K562 (cell line): ENCODE data around the gene DPAGT1. TPM values are rescaled to one million over a fixed set of nuclear protein-coding genes. Genes with fewer than 3 reads are reported as not detected.

Source experiments
- ATAC-seq: fragments of 200-7000 bp; cut with Tn5 transposase; 3 replicates; pipeline ENCODE4 v1.9.1; 2020; ENCODE audit warnings: moderate library complexity
- BruUV-seq: library from RNA; stranded (reverse); fragments of 400-500 nt; replicated peaks from 2 replicates; lab custom pipeline; 2021; lab: Mats Ljungman, UMichigan
- CTCF ChIA-PET: fragments of 300-600 bp; formaldehyde crosslinking; extraction: SDS; loops from one replicate; lab custom pipeline; 2021; ENCODE audit warnings: low intra/inter-chr PET ratio; lab: Yijun Ruan, JAX
- POLR2A ChIA-PET: fragments of 300-600, 350-650 bp; sonication (Branson Sonifier 250); formaldehyde crosslinking; extraction: SDS; loops from one replicate; lab custom pipeline; 2021; ENCODE audit warnings: antibody characterized with exemption, inconsistent platforms; lab: Yijun Ruan, JAX
- DNase-seq, 4 experiments: peaks; one replicate each; pipeline versions ENCODE4 v3.0.0 to v3.0.0-alpha.2; 2011 to 2018; ENCODE audit warnings: low spot score in 3 of 4, mixed read lengths in 3 of 4; ENCODE audit errors: extremely low read depth in 1 of 4
- FAIRE-seq: peaks from 2 replicates; lab custom pipeline; 2011; peaks lifted over from hg19 to GRCh38; lab: Jason Lieb, UNC
- H2AFZ ChIP-seq: 2 replicates; pipeline ENCODE4 v1.6.0; 2011; ENCODE audit warnings: low read depth, low read length, control low read depth, inconsistent platforms
- H3K27ac ChIP-seq: fragments of 200-600 bp; 3 replicates; pipeline ENCODE4 v1.8.0; 2011; ENCODE audit warnings: low read depth, mild to moderate bottlenecking, control low read depth, inconsistent platforms, low read length, moderate library complexity, mixed read lengths; ENCODE audit errors: extremely low read depth
- H3K27me3 ChIP-seq, 2 experiments: fragments of 300-600 bp in 1 of 2; 2 replicates in 1 of 2; 3 replicates in 1 of 2; pipeline versions ENCODE4 v1.6.0 to v1.8.0; 2011; ENCODE audit warnings: inconsistent platforms in 2 of 2, low read length in 2 of 2, mild to moderate bottlenecking in 1 of 2, mixed read lengths in 1 of 2, moderate library complexity in 1 of 2; ENCODE audit not compliant: control insufficient read depth in 2 of 2, insufficient read depth in 2 of 2
- H3K36me3 ChIP-seq: fragments of 300-600 bp; 3 replicates; pipeline ENCODE4 v1.8.0; 2011; ENCODE audit warnings: mild to moderate bottlenecking, low read length, inconsistent platforms; ENCODE audit not compliant: control insufficient read depth, insufficient read depth
- H3K4me1 ChIP-seq, 2 experiments: fragments of 200-600 bp in 1 of 2; replicated peaks in 1 of 2; 2 replicates in 1 of 2; 3 replicates in 1 of 2; pipeline versions ENCODE4 v1.5.1 to v1.8.0; 2011; ENCODE audit warnings: inconsistent platforms in 2 of 2, low read length in 2 of 2, mild to moderate bottlenecking in 1 of 2, mixed read lengths in 1 of 2, moderate library complexity in 1 of 2; ENCODE audit not compliant: control insufficient read depth in 2 of 2, insufficient read depth in 2 of 2
- H3K4me2 ChIP-seq: 2 replicates; pipeline ENCODE4 v1.6.1; 2011; ENCODE audit warnings: low read length, control low read depth, inconsistent platforms, mixed read lengths; ENCODE audit not compliant: insufficient read depth
- H3K4me3 ChIP-seq: fragments of 200-600 bp; sonication (generic), shearing (Covaris generic); 2 replicates; pipeline ENCODE4 v1.5.1; 2016; ENCODE audit warnings: control low read depth, inconsistent platforms
- H3K79me2 ChIP-seq: fragments of 200-600 bp; 3 replicates; pipeline ENCODE4 v1.8.0; 2011; ENCODE audit warnings: low read length, inconsistent platforms; ENCODE audit not compliant: control insufficient read depth, insufficient read depth
- H3K9ac ChIP-seq, 2 experiments: 2 replicates each; pipeline versions ENCODE4 v1.6.0 to v1.6.1; 2011; ENCODE audit warnings: low read depth in 2 of 2, low read length in 2 of 2, control low read depth in 1 of 2, inconsistent platforms in 1 of 2, mild to moderate bottlenecking in 1 of 2, mixed read lengths in 1 of 2; ENCODE audit not compliant: insufficient read depth in 1 of 2
- H3K9me1 ChIP-seq: one replicate; pipeline ENCODE4 v1.6.0; 2011; ENCODE audit warnings: inconsistent platforms, mild to moderate bottlenecking, low read length, moderate library complexity; ENCODE audit not compliant: control insufficient read depth, insufficient read depth
- H3K9me3 ChIP-seq: replicated peaks from 2 replicates; pipeline ENCODE4 v1.5.1; 2011; ENCODE audit warnings: low read depth, low read length, inconsistent platforms; ENCODE audit not compliant: control insufficient read depth, insufficient read depth
- H4K20me1 ChIP-seq: replicated peaks from 2 replicates; pipeline ENCODE4 v1.6.1; 2011; ENCODE audit warnings: low read length, inconsistent platforms, mixed read lengths; ENCODE audit not compliant: control insufficient read depth, insufficient read depth
- FOXA3 ChIP-seq, 2 experiments: fragments of 450-650 bp in 1 of 2; sonication (generic) in 1 of 2; formaldehyde crosslinking; IDR thresholded peaks in 1 of 2; conservative IDR thresholded peaks in 1 of 2; 2 replicates each; pipeline versions ENCODE4 v1.4.0 to v1.8.0; 2020 to 2022; ENCODE audit warnings: mild to moderate bottlenecking in 2 of 2, missing genetic modification reagents in 1 of 2
- HOMEZ ChIP-seq: fragments of 250-450 bp; sonication (Bioruptor Pico); IDR thresholded peaks from 2 replicates; pipeline ENCODE4 v1.4.0; 2020; ENCODE audit warnings: mild to moderate bottlenecking, moderate library complexity
- MYNN ChIP-seq, 2 experiments: sonication (generic); formaldehyde crosslinking in 1 of 2; IDR thresholded peaks; 2 replicates each; pipeline versions ENCODE4 v1.5.0 to v1.6.1; 2016 to 2020; ENCODE audit warnings: antibody characterized with exemption in 1 of 2, missing genetic modification reagents in 1 of 2
- NCOA4 ChIP-seq: fragments of 450-650 bp; IDR thresholded peaks from 2 replicates; pipeline ENCODE4 v1.6.1; 2018; ENCODE audit warnings: mild to moderate bottlenecking; ENCODE audit not compliant: partially characterized antibody
- OTX1 ChIP-seq: fragments of 450-650 bp; formaldehyde crosslinking; IDR thresholded peaks from 2 replicates; pipeline ENCODE4 v1.4.0; 2022; ENCODE audit warnings: mild to moderate bottlenecking
- PTBP1 ChIP-seq: fragments of 200-400 bp; formaldehyde crosslinking; IDR thresholded peaks from 2 replicates; pipeline ENCODE4 v1.6.1; 2017; ENCODE audit warnings: low read depth, low read length
- STAT5B ChIP-seq: fragments of 250-450 bp; sonication (Bioruptor Pico); IDR thresholded peaks from 2 replicates; pipeline ENCODE4 v1.8.0; 2021; ENCODE audit warnings: mild to moderate bottlenecking, inconsistent platforms
- TFAP4 ChIP-seq: sonication (generic); formaldehyde crosslinking; IDR thresholded peaks from 2 replicates; pipeline ENCODE4 v1.8.0; 2022; ENCODE audit warnings: missing genetic modification reagents, mild to moderate bottlenecking, moderate library complexity, borderline replicate concordance
- THRA ChIP-seq: fragments of 450-650 bp; IDR thresholded peaks from 2 replicates; pipeline ENCODE4 v1.6.1; 2017; ENCODE audit warnings: mild to moderate bottlenecking, moderate library complexity
- ZBTB8A ChIP-seq: fragments of 450-650 bp; IDR thresholded peaks from 2 replicates; pipeline ENCODE4 v1.6.1; 2018; ENCODE audit warnings: mild to moderate bottlenecking, moderate library complexity; ENCODE audit not compliant: partially characterized antibody
- ZFP36 ChIP-seq: fragments of 150-350 bp; IDR thresholded peaks from 2 replicates; pipeline ENCODE4 v1.6.1; 2018; ENCODE audit warnings: low read length, low read depth; ENCODE audit not compliant: partially characterized antibody
- ZNF436 ChIP-seq: fragments of 250-450, 450-650 bp; sonication (Bioruptor Pico); formaldehyde crosslinking; IDR thresholded peaks from 2 replicates; pipeline ENCODE4 v1.7.0; 2020; ENCODE audit warnings: mild to moderate bottlenecking
- ZNF511 ChIP-seq: sonication (generic); formaldehyde crosslinking; IDR thresholded peaks from 2 replicates; pipeline ENCODE4 v1.8.0; 2022; ENCODE audit warnings: mild to moderate bottlenecking, missing genetic modification reagents
- WGBS: fragments of 100-300 bp; shearing (Covaris generic); methylation state at CpG from one replicate; pipeline ENCODE4 v1.1.6; 2016; ENCODE audit warnings: low coverage, mixed read lengths; ENCODE audit not compliant: insufficient coverage; ENCODE audit errors: missing lambda C conversion rate; 5-methylcytosine and 5-hydroxymethylcytosine counted together
- in situ Hi-C: fragments of 300-500 bp; cut with MboI; formaldehyde crosslinking; loops from 4 replicates; pipeline ENCODE4 v1.15.0; 2018; ENCODE audit warnings: inconsistent platforms, mixed read lengths
- intact Hi-C: fragments of 100-400 bp; cut with micrococcal nuclease; formaldehyde crosslinking; loops from 2 replicates; pipeline ENCODE4 v1.14.2; 2022
- polyA plus RNA-seq, 8 experiments: library from polyadenylated mRNA; depleted of rRNA in 4 of 8; stranded (reverse) in 5 of 8; unstranded in 3 of 8; fragments of >200 nt; fragmentation: Nextera tagmentation in 2 of 8; fragmentation: Illumina TruSeq in 1 of 8; extraction: Ambion mirVana in 2 of 8; extraction: Trizol in 1 of 8; gene quantifications; 2 replicates each; pipeline versions ENCODE4 v1.2.1 to v1.2.3, GENCODE V29; 2011 to 2014; ENCODE audit warnings: inconsistent platforms in 1 of 8, missing spikeins in 1 of 8
- total RNA-seq, 7 experiments: library from RNA; depleted of rRNA in 6 of 7; stranded (reverse); fragments of >200 nt in 6 of 7; fragmentation: Illumina TruSeq in 2 of 7; extraction: Trizol in 2 of 7; gene quantifications; 2 replicates each; pipeline versions ENCODE4 v1.2.1 to v1.2.3, GENCODE V29; 2011 to 2021; ENCODE audit warnings: low replicate concordance in 1 of 7

Gene DPAGT1
- total and polyA plus RNA-seq, 9 of the 15 experiments (the other 6 are each of a cell fraction or from before 2014, with no cell fraction given), result 29.9 to 135 (median 85.0) TPM

- TF ChIP-seq NCOA4 (no peak), PTBP1 (no peak), FOXA3 (CRISPR knock-in tag; conservative IDR thresholded peaks at IDR 0.05 in 1 of 2, IDR thresholded peaks at IDR 0.05 in 1 of 2) (no peak)
Observed at GRCh38 chr11:119094816-119095065, 6.9 kb downstream of the DPAGT1 start (continued).

- 1% methylated on average over 52 of the region's 81 CpGs for whole genome bisulfite sequencing
- H4K20me1 ChIP-seq, result peaks cover 25% of the 10 kb centered on the region
- ChIA-PET CTCF (interaction anchor here (1.3 kb wide), 1 partner anchor 103 kb away, joined by 6 read pairs; no protein-coding TSS in a partner anchor), POLR2A (interaction anchor here (0.6 to 5.5 kb wide), 61 partner anchors 8 to 705 kb away, joined by 3 to 75 read pairs (median 4); partner anchors contain the start of genes ABCG4, C2CD2L, CBL and DPAGT1)
- peaks cover 23 to 32% of the 10 kb centered on the region in 2 experiments for H3K4me1 ChIP-seq
- H3K27me3 ChIP-seq, result no peaks in the 10 kb centered on the region; a peak in 1 of 5 replicates
- peaks cover 80% of the 10 kb centered on the region for H3K36me3 ChIP-seq
- DNase-seq (peak; percentile 6 to 65 (median 38)), FAIRE-seq (no peak), ATAC-seq (peak; percentile 7)
- peak overlapping the region; percentile 94 for H3K4me3 ChIP-seq
- peak overlapping the region; percentile 98 for H3K4me2 ChIP-seq
- H3K9me3 ChIP-seq, result no peaks in the 10 kb centered on the region
- no peaks in the 10 kb centered on the region for H3K9me1 ChIP-seq
- intact Hi-C loops (loop anchor here (2.0 kb wide), 2 partner anchors 37 to 165 kb away; partner anchors contain the start of gene HYOU1), in situ Hi-C loops (no loop called here)
- H3K27ac ChIP-seq, result peak overlapping the region; percentile 95
- peak overlapping the region; percentile 94 to 99 for H3K9ac ChIP-seq
- H3K79me2 ChIP-seq, result peaks cover 62% of the 10 kb centered on the region
- no TSS peak for BruUV-seq
- H2AFZ ChIP-seq, result no peak overlapping the region
- TF ChIP-seq HOMEZ (CRISPR knock-in tag) (no peak), THRA (no peak), MYNN (IDR thresholded peaks at IDR 0.05) (peak; percentile 36), MYNN (CRISPR knock-in tag; IDR thresholded peaks at IDR 0.05) (no peak), ZBTB8A (no peak), ZNF436 (peak; percentile 1; the same call in 1 of the 2 replicates), OTX1 (CRISPR knock-in tag) (no peak), STAT5B (CRISPR knock-in tag) (no peak), TFAP4 (CRISPR knock-in tag) (peak; percentile 44), ZFP36 (no peak), ZNF511 (0 out of 2 replicates have a peak, but pooled peaks have one; percentile 60)
Observed at GRCh38 chr11:119093942-119094815, 7.5 kb downstream of the DPAGT1 start.
